ENCODE data around the gene ZNF215.

DNA sequence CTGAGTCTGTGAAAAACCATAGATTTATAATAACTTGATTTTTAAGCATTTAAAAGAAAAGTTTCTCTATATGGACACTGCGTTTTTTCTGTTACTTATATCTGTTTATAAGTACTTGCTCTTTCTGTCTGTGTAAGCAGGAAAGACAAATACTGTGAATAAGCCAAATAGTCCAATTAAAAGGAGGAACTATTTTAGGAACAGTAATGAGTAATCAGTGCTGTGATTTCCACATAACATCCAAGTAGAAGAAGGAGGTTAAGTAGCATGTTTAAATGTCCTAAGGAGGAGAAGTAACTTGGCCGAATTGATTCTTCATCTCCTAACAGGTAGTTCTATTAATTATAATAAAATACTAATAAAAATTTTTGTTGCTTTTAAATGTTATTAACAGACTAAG, 53.1 kb downstream of the ZNF215 start:
- TF ChIP-seq, protein P1, sequence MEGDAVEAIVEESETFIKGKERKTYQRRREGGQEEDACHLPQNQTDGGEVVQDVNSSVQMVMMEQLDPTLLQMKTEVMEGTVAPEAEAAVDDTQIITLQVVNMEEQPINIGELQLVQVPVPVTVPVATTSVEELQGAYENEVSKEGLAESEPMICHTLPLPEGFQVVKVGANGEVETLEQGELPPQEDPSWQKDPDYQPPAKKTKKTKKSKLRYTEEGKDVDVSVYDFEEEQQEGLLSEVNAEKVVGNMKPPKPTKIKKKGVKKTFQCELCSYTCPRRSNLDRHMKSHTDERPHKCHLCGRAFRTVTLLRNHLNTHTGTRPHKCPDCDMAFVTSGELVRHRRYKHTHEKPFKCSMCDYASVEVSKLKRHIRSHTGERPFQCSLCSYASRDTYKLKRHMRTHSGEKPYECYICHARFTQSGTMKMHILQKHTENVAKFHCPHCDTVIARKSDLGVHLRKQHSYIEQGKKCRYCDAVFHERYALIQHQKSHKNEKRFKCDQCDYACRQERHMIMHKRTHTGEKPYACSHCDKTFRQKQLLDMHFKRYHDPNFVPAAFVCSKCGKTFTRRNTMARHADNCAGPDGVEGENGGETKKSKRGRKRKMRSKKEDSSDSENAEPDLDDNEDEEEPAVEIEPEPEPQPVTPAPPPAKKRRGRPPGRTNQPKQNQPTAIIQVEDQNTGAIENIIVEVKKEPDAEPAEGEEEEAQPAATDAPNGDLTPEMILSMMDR (IDR thresholded peaks at IDR 0.05): no peak
- no peak for TF ChIP-seq EZH2 (IDR thresholded peaks at IDR 0.05; ENCODE audit: borderline replicate concordance, insufficient read depth, low read depth, low read length, poor library complexity, severe bottlenecking)
